Endothelial cell of umbilical vein (primary cell): ENCODE data around the gene TNIP1. TPM values are rescaled to one million over a fixed set of nuclear protein-coding genes. Genes with fewer than 3 reads are reported as not detected.

Experiments
- BruUV-seq: library from RNA; stranded (reverse); fragments of 400-500 nt; replicated peaks from 2 replicates; lab custom pipeline; 2021; lab: Mats Ljungman, UMichigan
- CTCF ChIA-PET: fragments of 300-600, 350-600 bp; sonication (Branson Sonifier 250); formaldehyde crosslinking; loops from one replicate; lab custom pipeline; 2021; ENCODE audit warnings: antibody characterized with exemption, inconsistent platforms; lab: Charles Lee
- POLR2A ChIA-PET: fragments of 300-600, 350-600 bp; sonication (Branson Sonifier 250); formaldehyde crosslinking; loops from one replicate; lab custom pipeline; 2021; ENCODE audit warnings: antibody characterized with exemption, inconsistent platforms; lab: Charles Lee
- DNase-seq: peaks from one replicate; pipeline ENCODE4 v3.0.0-alpha.2; 2011; ENCODE audit warnings: low read depth, low spot score
- FAIRE-seq: peaks from 2 replicates; lab custom pipeline; 2011; peaks lifted over from hg19 to GRCh38; lab: Jason Lieb, UNC
- H2AFZ ChIP-seq: 2 replicates; pipeline ENCODE4 v1.6.0; 2012; ENCODE audit warnings: low read depth, low read length, control low read depth, inconsistent platforms
- H3K27ac ChIP-seq: 2 replicates; pipeline ENCODE4 v1.5.1; 2011; ENCODE audit warnings: low read depth, mild to moderate bottlenecking, control low read depth, low read length, moderate library complexity; ENCODE audit not compliant: insufficient read depth
- H3K27me3 ChIP-seq, 2 experiments: 2 replicates each; pipeline versions ENCODE4 v1.6.0 to v1.6.1; 2011; ENCODE audit warnings: low read length in 2 of 2, mixed read lengths in 1 of 2; ENCODE audit not compliant: control insufficient read depth in 2 of 2, insufficient read depth in 2 of 2
- H3K36me3 ChIP-seq, 2 experiments: 2 replicates in 1 of 2; 3 replicates in 1 of 2; pipeline ENCODE4 v1.5.1; 2011; ENCODE audit warnings: low read length in 2 of 2, mild to moderate bottlenecking in 1 of 2, moderate library complexity in 1 of 2; ENCODE audit not compliant: control insufficient read depth in 2 of 2, insufficient read depth in 2 of 2; ENCODE audit errors: extremely low read depth in 1 of 2
- H3K4me1 ChIP-seq: 3 replicates; pipeline ENCODE4 v1.5.1; 2011; ENCODE audit warnings: mild to moderate bottlenecking, low read length; ENCODE audit not compliant: control insufficient read depth, insufficient read depth; ENCODE audit errors: extremely low read depth
- H3K4me2 ChIP-seq: 2 replicates; pipeline ENCODE4 v1.6.1; 2011; ENCODE audit warnings: low read length, control low read depth, mixed read lengths; ENCODE audit not compliant: insufficient read depth
- H3K4me3 ChIP-seq, 3 experiments: fragments of 200-600 bp in 1 of 3; sonication (generic), shearing (Covaris generic) in 1 of 3; replicated peaks in 1 of 3; 2 replicates each; pipeline ENCODE4 v1.5.1; 2011 to 2016; ENCODE audit warnings: control low read depth in 3 of 3, low read length in 3 of 3, mild to moderate bottlenecking in 2 of 3, inconsistent platforms in 1 of 3, low read depth in 1 of 3, moderate library complexity in 1 of 3; ENCODE audit not compliant: insufficient read depth in 1 of 3
- H3K79me2 ChIP-seq: 2 replicates; pipeline ENCODE4 v1.6.0; 2012; ENCODE audit warnings: low read length, inconsistent platforms; ENCODE audit not compliant: control insufficient read depth, insufficient read depth
- H3K9ac ChIP-seq: replicated peaks from 2 replicates; pipeline ENCODE3; 2011; ENCODE audit warnings: low read length, control low read depth; ENCODE audit not compliant: insufficient read depth; ENCODE audit errors: extremely low read depth
- H3K9me1 ChIP-seq: replicated peaks from 3 replicates; pipeline ENCODE4 v1.6.0; 2011; ENCODE audit warnings: mild to moderate bottlenecking, low read length; ENCODE audit not compliant: control insufficient read depth, insufficient read depth; ENCODE audit errors: extremely low read depth
- H3K9me3 ChIP-seq: replicated peaks from 2 replicates; pipeline ENCODE4 v1.5.1; 2012; ENCODE audit warnings: low read length, inconsistent platforms; ENCODE audit not compliant: control insufficient read depth, insufficient read depth
- H4K20me1 ChIP-seq: replicated peaks from 2 replicates; pipeline ENCODE3; 2011; ENCODE audit warnings: mild to moderate bottlenecking, low read length; ENCODE audit not compliant: control insufficient read depth, insufficient read depth; ENCODE audit errors: extremely low read depth
- EZH2 ChIP-seq: IDR thresholded peaks from 2 replicates; pipeline ENCODE4 v1.6.1; 2012; ENCODE audit warnings: borderline replicate concordance, low read depth, mild to moderate bottlenecking, moderate library complexity, low read length, inconsistent platforms; ENCODE audit not compliant: severe bottlenecking
- FOS ChIP-seq: IDR thresholded peaks from 2 replicates; pipeline ENCODE4 v1.6.1; 2011; ENCODE audit warnings: mild to moderate bottlenecking, low read length, moderate library complexity, borderline replicate concordance; ENCODE audit not compliant: insufficient read depth
- GATA2 ChIP-seq: IDR thresholded peaks from 2 replicates; pipeline ENCODE4 v1.7.0; 2011; ENCODE audit warnings: low read depth, mild to moderate bottlenecking, moderate library complexity, mixed read lengths, low read length; ENCODE audit not compliant: insufficient read length, insufficient read depth
- JUN ChIP-seq: IDR thresholded peaks from 2 replicates; pipeline ENCODE4 v1.6.1; 2011; ENCODE audit warnings: borderline replicate concordance, low read depth; ENCODE audit not compliant: insufficient read length, insufficient read depth
- MYC ChIP-seq: IDR thresholded peaks from one replicate; pipeline ENCODE4 v1.6.1; 2011; ENCODE audit warnings: mild to moderate bottlenecking, low read depth, low read length
- POLR2A ChIP-seq: IDR thresholded peaks from 2 replicates; pipeline ENCODE4 v1.6.1; 2012; ENCODE audit warnings: low read depth, mild to moderate bottlenecking, control low read depth, low read length
- POLR2AphosphoS5 ChIP-seq: IDR thresholded peaks from 2 replicates; pipeline ENCODE4 v1.6.1; 2012; ENCODE audit warnings: low read depth, mild to moderate bottlenecking, control low read depth, low read length, moderate library complexity; ENCODE audit not compliant: insufficient read depth
- dilution Hi-C: fragments of 300-500 bp; cut with MboI; formaldehyde crosslinking; loops from one replicate; pipeline ENCODE4 v1.15.0; 2019; ENCODE audit warnings: low sequenced_read_pairs; ENCODE audit not compliant: extremely low pct_ligation_motif_present
- intact Hi-C: fragments of 100-400 bp; cut with micrococcal nuclease; formaldehyde crosslinking; loops from one replicate; pipeline ENCODE4 v1.10.0; 2022
- polyA plus RNA-seq, 4 experiments: library from polyadenylated mRNA; depleted of rRNA in 3 of 4; stranded (reverse) in 3 of 4; unstranded in 1 of 4; fragments of >200 nt; gene quantifications; 2 replicates each; pipeline versions ENCODE4 v1.2.1 to v1.2.3, GENCODE V29; 2011 to 2012; ENCODE audit warnings: missing spikeins in 1 of 4
- total RNA-seq: library from RNA; stranded (reverse); gene quantifications from 2 replicates; pipeline ENCODE4 v1.2.3, GENCODE V29; 2021
- TF ChIP-seq, protein P1 (sequence below), 2 donors: IDR thresholded peaks; 1 replicate in 1 of 2; 2 replicates in 1 of 2; pipeline ENCODE4 v1.5.1; 2011; ENCODE audit warnings: low read length in 2 of 2, mild to moderate bottlenecking in 2 of 2, moderate library complexity in 2 of 2, control low read depth in 1 of 2, inconsistent platforms in 1 of 2, low read depth in 1 of 2; ENCODE audit not compliant: insufficient read depth in 1 of 2; ENCODE audit errors: extremely low read depth in 1 of 2
- TF ChIP-seq, protein P2 (sequence below): IDR thresholded peaks from 2 replicates; pipeline ENCODE4 v1.6.1; 2011; ENCODE audit not compliant: insufficient read depth, insufficient read length

The TNIP1 gene
- total and polyA plus RNA-seq, 2 donors (not counting 3 experiments of a cell fraction or from before 2014, with no cell fraction given), result 43.0 to 96.8 TPM

GRCh38 chr5:151064916-151065499 is 15.8 kb downstream of the TNIP1 start:
- CTCF ChIA-PET, result interaction anchor here (1.4 to 7.5 kb wide), 4 partner anchors 13 to 61 kb away, joined by 3 to 46 read pairs (median 6); no protein-coding TSS in a partner anchor

More at GRCh38 chr5:151064916-151065499, 15.8 kb downstream of the TNIP1 start:
- peaks cover 29% of the 10 kb centered on the region for H3K4me1 ChIP-seq
- dilution Hi-C loops, result no loop called here
- no peak overlapping the region for H3K9ac ChIP-seq
- H3K9me3 ChIP-seq, result no peaks in the 10 kb centered on the region
- intact Hi-C loops, result no loop called here
- no peak overlapping the region for H3K4me2 ChIP-seq
- DNase-seq (no peak), FAIRE-seq (no peak)
- peaks cover 3 to 15% of the 10 kb centered on the region in 2 experiments for H3K36me3 ChIP-seq
- no peaks in the 10 kb centered on the region for H3K27me3 ChIP-seq
- no peak for TF ChIP-seq POLR2A
- no peak for TF ChIP-seq GATA2
- TF ChIP-seq EZH2, result no peak
- TF ChIP-seq, protein P1, sequence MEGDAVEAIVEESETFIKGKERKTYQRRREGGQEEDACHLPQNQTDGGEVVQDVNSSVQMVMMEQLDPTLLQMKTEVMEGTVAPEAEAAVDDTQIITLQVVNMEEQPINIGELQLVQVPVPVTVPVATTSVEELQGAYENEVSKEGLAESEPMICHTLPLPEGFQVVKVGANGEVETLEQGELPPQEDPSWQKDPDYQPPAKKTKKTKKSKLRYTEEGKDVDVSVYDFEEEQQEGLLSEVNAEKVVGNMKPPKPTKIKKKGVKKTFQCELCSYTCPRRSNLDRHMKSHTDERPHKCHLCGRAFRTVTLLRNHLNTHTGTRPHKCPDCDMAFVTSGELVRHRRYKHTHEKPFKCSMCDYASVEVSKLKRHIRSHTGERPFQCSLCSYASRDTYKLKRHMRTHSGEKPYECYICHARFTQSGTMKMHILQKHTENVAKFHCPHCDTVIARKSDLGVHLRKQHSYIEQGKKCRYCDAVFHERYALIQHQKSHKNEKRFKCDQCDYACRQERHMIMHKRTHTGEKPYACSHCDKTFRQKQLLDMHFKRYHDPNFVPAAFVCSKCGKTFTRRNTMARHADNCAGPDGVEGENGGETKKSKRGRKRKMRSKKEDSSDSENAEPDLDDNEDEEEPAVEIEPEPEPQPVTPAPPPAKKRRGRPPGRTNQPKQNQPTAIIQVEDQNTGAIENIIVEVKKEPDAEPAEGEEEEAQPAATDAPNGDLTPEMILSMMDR (IDR thresholded peaks at IDR 0.05; ENCODE audit: extremely low read depth in 1 of 2, insufficient read depth in 1 of 2, low read depth in 1 of 2, low read length in 2 of 2), result no peak
- no peak for TF ChIP-seq POLR2AphosphoS5
- no peak for TF ChIP-seq MYC
- TF ChIP-seq JUN, result no peak
- no peak for TF ChIP-seq FOS
- TF ChIP-seq, protein P2, sequence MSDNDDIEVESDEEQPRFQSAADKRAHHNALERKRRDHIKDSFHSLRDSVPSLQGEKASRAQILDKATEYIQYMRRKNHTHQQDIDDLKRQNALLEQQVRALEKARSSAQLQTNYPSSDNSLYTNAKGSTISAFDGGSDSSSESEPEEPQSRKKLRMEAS, result no peak
- POLR2A ChIA-PET, result no interaction called here
- H3K9me1 ChIP-seq, result no peaks in the 10 kb centered on the region
- H3K79me2 ChIP-seq, result peaks cover 17% of the 10 kb centered on the region
- no peak overlapping the region for H2AFZ ChIP-seq
- BruUV-seq, result no TSS peak
- H3K27ac ChIP-seq, result no peak overlapping the region
- no peak overlapping the region for H3K4me3 ChIP-seq
- no peaks in the 10 kb centered on the region for H4K20me1 ChIP-seq
